ELR (cell line): ENCODE measurements around the gene IL11RA.

ENCODE experiments used
- DNase-seq: peaks from one replicate; pipeline ENCODE4 v3.0.0-alpha.2; 2015; ENCODE audit warnings: low read depth

IL11RA gene

DNA sequence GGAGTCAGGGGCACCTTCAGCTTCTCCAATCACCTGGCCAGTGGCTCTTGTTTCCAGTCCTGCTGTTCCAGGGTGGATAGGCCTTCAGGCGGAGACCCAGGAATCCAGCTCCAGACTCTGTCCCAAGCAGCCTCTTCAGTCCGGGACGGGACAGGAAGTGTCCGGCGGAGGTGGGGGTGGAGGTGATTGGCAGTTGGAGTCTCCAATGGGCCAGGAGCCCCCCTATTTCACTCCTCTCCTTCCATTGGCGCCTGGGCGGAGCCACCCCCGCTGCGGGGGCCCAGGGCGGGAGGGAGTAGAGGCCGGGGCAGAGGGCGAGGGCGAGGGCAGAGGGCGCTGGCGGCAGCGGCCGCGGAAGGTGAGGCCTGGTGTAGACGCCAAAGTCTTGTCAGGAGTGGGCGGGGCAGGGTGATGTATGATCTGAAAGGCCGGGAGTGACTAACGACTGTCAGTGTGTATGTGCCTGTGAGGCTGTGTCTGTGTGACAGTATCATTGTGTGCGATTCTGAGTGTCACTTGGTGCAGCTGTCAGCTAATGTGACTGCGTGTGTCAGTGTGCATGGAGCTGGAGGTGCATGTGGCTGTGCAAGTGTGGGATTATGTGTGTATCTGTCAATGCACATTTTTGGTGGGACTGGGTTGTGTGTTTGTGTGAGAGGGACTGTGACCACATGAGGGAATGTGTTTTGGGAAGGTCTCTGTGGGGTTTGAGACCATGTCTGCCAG, at the start of gene IL11RA:
IL11RA (plus strand) TSS at position 310 of the 726 bp plus-strand sequence. CDS start 3,033 bp downstream, outside the sequence.
- peak; percentile 92 for DNase-seq

DNA sequence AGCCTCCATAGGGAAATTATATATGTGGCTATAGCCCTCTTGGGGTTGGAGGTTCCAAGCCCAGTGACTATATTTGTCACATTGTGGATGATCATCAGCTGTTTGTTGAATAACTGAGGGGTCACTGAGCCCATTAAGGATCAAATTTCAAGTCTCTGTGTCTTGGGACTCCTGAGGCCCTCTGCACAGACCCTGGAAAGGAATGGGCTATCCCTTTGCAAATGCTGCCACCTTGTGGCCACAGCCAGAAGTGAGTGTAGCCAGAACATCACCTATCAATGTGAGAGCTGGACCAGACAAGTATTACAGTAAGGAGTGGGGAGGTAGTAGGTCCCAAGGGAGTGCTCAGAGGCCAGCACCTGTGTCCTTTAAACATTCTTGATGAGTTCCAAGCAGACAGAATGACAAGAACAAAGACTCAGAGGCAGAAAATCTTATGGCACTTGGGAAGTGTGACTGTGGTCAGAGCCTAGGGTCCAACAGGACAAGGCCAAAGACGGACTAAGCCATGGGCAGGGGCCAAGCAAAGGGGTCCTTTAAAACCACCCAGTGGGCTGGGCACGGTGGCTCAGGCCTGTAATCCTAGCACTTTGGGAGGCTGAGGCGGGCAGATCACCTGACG, 48.3 kb upstream of the IL11RA start:
- peak; percentile 80 for DNase-seq

GRCh38 chr9:34606190-34606589, 45.8 kb upstream of the IL11RA start:
- DNase-seq = no peak

DNA sequence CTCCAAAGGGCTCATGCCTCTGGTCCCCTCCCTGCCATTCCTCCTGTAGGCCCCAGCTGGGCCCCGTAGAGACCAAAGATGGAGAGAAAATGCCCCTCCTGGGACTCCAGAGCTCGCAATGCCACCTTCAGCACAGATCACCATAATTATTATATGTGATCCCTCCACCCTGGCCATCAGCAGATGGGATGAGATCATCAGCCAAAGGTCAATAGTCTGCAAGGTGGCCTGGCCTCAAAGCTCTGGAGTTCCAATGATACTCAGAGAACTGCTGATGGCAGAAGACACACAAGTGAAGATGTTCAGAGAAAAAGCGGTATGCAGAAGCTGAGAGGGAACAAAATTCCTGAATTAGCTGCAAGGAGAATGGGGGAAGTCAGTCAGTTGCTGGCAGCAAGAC, 45.1 kb upstream of the IL11RA start:
- DNase-seq = no peak

DNA sequence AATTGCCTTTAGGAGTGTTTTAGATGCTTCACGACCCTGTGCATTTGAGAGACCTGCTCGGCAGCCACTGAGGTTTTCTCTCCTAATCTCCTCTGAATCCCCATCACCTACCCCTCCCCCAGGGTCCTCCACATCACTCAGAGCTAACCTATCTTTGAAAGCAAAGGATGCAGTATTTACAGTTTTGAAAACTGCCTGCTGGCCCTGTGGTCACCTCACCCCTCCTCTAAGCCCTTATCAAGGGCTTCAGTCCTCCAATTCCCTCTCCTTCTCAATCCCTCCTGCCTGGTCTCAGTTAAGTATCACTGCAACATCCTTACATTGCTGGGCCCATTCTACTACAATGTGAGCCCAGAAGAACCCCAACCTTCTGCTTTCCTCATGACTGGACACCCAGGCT, 44.7 kb upstream of the IL11RA start:
- DNase-seq = no peak

DNA sequence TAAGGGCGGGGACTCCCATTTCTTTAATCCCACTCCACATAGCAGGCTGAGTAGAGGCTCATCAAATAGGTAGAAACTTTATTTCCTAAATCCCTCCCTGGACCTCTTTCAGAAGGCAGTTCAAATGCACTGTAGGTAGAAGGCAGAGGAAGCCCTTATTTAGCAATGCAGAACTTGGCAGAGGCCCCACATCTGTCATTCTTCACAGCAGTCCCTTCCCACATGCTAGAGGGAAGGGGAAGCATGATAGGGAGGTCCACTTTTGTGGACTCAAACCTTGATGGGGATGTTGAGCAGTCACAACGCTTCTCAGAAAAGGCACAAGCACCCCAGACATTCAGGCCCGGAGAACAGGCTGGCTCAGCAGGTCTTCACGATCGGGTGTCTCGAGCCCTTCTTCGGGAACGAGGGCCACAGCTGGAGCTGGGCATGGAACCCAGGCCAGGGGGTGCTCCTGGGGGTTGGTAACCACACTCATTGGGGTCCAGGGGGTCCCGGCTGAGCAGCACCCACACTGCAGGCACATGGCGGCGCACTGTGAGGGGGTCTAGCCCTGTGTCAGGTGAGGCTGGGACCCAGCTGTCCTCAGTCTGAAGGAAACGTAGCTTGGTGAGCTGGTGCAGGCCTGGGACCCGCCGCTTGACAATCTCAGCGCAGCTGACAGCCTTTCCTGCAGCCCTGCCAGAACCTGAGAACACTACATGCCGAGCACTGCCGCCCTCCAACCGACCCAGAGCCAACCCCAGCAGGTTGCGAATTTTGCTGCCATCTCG, 41.4 kb upstream of the IL11RA start:
- DNase-seq = no peak

GRCh38 chr9:34611251-34611810, 40.7 kb upstream of the IL11RA start:
- DNase-seq = no peak

DNA sequence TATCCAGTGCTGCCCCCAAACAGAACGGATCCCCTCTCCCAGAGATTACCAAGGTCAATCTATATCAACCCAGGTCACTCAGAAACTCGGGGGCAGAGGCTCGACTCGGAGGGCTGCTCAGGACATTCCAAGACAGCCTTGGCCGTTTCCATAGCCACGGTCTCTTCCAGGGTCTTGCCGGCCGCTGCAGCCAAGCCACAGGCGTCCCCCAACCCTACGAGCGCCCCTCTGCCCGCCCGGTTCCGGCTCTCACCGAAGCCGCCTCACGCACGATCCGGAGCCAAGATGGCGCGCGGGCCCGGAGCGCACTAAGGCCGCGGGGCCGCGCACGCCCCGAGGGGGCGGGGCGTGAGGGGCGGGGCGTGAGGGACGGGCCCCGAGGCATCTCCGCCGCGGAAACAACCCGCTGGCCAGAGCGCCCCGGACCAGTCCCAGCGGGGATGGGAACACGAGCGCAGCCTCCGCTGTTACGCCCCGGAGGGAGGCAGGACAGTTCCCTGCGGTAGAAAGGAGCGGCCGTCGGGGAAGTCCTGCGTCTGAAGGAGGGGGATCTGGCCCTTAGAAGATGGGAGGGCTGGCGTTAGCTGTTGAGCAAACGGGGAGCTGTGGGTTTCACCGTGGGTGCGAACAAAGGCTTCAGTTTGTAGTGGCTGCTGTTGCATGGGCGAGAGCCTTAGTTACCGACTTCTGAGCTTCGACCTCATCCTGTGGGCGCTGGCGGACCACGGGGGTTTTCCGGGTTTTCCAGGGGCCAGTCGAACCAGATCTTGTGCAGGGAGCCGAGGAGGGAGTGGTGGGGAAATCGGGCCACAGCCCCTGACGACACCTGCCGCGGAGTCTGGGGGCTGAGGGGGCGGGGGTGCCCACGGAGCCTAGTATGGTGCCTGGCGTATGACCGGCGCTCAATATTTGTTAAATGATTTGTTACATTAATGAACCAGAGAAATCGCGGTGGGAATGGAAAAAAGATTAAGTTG, 39.9 kb upstream of the IL11RA start, which contains the start of gene RPP25L:
RPP25L (minus strand) TSS at position 287 of the 977 bp plus-strand sequence. CDS start 801 bp downstream, outside the sequence.
- DNase-seq = peak; percentile 90

- peak; percentile 88 for DNase-seq
These were observed 39.1 kb upstream of the IL11RA start for GRCh38 chr9:34612788-34613390.

- no peak for DNase-seq
These were observed 36.9 kb upstream of the IL11RA start for GRCh38 chr9:34615132-34615531.

DNA sequence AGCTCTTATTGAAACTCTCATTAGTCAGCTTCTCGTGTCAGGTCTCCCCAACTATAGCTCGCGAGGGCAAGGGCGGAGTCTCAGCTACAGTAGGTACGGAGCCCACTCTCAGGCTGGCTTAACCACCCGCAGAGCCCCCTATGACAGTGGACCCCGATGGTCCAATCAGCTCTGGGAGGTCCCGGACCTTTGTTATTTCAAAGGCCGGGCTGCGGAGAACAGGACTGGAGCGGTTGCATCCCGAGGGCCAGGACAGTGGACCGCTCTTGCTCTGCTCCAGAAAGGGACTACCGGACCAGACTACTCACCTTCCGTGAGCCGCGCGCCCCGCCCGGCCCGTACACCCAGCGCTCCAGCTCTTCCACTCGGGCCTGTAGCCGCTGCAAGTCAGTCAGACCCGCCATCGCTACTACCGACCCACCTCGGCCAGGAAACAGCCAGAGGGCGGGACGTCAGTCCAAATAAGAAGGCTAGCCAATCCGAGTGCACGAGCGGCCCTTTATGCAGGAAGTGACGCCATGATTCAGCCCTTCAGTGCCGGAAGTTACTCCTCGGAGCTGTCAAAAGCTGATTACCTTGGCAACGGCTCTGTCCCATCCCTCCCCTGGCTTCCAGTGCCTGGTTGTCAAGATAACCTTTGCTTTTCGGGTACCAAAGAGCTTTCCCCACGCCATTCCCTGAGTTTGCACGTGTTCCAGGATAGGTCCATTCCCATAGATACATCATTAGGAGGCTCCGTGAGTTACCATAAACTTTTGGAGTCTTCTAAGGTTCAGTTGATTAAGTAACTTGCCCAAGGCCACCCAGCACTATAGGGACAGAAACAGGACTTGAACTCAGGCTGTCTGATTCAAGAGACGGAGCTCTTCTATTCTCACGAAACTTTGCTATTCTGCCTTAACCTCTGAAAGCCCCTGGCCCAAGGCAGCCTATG, 31.7 kb upstream of the IL11RA start, which contains the start of gene DCTN3:
DCTN3 (minus strand) TSS at position 435 of the 934 bp plus-strand sequence; CDS start at position 404, 31 bp downstream.
- DNase-seq = peak; percentile 98

DNA sequence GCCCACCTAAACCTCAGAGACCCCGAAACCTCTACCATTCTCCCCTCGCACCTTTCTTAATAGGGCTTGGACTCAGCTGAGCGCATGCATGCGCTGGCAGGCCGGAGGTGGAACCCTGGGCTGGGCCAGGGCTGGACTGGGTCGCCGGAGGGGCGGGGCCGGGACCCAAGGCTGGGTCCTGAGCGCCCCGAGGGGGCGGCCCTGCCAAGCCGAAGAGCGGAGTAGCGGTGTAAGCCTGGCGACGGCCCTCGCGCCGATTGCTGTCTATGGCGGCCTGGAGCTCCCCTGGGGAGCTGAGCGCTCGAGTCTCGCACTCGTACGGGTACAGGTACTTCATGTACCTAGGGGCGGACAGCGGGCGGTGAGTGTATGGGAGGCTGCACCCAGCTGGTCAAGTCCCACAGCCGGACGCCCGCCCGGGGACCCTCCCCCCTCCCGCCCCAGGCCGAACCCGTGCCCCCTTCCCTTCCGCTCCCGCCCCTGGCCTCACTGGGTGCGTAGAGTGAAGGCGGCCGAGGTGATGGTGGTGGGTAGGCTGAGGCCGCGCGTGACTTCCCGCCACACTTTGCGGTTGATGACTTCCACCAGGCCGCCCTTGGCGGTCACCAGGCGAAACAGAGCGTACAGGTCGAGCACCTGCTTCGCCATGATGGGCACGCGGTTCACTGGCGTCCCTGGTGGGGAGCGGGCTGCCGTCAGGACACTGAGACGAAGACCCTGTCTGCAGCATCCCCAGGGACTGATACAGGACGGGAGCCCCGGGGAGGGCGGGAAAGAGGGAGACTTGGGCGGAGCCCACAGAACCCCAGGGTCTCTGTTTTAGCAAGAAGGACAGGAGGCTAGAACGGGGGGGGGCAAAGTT, 28.4 kb upstream of the IL11RA start:
- DNase-seq = no peak

DNA sequence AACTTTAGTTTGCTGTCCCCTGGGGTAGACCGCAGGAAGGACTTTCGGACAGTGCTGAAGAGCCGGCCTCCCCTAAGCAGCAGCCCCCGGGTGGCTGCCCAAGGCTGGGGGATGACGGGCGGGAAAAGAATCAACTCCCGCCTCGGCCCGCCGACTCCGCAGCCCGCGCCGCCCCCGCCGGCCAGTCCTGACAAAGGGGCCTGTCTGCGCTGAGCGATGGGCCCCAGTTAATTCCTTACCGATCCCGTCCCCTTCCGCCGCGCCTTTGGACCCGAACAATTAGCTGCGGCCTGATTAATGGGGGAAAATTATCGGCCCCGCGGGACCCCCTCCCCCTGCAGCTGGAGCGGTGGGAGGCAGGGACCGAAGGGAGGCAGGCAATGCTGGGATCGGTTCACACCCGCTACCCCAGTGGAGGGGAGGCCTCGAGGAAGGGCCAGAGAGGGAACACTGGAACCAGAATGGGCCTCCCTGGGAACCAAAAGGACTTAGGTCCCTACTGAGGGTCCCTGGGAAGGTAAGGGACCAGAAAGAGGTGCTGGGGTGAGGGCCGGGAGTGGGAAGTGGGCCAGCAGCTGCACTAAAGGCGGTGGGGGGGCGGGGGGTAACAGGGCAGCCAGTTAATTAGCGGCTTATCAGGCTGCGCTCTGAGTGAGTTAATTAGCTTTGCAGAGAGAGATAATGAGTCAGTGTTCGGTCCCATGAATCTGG, 27.4 kb upstream of the IL11RA start:
- no peak for DNase-seq

GRCh38 chr9:34625186-34625486, 26.8 kb upstream of the IL11RA start:
- DNase-seq = no peak

DNA sequence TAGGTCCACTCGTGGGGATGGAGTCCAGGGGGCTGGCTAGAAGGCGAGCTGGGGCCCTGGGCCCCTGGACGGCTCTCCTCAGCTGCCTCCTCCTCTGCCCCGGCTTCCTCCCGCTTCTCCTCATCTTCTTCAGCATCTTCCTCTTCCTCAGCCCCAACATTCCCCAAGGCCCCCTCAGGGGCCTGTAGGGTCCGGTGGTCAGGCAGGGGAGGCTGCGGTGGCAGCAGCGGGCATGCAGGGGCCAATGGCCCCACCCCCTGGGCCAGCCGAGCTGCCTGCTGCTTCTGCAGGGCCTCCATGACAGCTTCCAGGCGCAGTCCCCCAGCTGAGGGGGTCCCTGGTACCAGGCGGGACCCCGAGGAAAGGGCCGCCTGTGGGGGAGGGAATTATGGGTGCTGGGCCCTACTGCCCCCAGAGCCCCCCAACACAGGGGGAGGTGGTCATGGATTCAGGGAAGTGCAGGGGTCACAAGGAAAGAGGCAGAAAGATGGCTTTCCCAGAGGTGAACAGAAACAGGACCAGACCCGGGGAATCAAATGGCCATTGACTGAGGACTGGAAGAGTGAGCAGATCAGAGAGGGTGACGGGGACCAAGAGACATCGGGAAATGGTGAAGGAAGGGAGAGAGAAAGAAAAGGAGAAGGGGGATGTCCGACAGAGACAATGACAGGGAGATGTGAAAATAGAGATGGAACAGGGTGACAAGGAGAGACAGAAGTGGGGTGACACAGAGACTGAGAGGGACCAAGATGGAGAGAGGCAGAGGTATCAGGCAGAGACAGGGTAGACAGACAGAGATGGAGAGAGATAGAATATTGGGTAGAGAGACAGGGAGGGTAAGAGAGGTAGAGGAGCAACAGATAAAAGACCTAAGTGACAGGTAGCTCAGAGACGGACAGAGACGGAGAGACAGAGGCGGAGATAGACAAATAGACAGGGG, 24.0 kb upstream of the IL11RA start:
- no peak for DNase-seq

DNA sequence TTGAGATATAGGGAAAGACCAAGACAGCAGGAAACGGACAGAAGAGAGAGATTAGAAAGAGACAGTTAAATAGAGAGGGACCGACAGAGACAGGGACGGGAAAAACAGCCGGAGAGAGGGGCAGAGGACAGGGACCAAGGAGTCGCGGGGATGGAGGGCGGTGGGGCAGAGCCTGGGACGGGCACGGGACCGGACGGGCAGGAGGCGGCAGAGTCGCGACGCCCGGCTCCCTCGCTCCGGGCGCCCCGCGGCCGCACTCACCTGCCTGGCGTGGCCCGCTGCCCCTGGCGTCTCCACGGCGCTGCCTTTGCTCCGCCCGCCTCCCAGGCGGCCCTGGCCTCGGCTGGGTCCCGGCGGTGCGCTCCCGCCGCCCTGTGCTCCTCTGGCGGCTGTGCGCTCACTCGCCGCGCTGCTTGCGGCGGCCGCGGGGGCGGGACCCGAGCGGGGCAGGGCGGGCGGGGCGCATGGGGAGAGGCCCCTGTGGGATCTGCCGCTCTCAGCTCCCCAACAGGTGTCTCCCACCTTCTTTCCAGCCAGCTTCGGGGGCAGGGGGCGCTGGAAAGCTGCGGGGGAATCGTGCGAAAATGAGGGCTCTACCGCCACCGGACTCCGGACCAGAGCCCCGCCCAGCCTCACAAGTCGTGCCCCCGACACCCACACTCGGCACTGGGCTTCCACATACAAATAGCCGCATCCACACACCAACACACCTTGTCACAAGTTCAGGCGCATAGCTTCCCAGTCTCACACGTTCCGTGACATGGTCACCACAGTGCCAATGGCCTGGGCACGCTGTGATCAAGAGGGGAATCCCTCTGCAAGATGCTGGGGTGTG, 23.1 kb upstream of the IL11RA start, which contains the start of gene ARID3C:
ARID3C (minus strand) TSS at position 411 of the 835 bp plus-strand sequence. CDS start 1,052 bp downstream, outside the sequence.
- DNase-seq = no peak
